H9 (cell line): ENCODE results near the gene SMC5. TPM values are rescaled to one million over a fixed set of nuclear protein-coding genes. Genes with fewer than 3 reads are reported as not detected.

Experiments used
- DNase-seq: peaks from one replicate; pipeline ENCODE4 v3.0.0-alpha.2; 2017
- H2AFZ ChIP-seq: one replicate; pipeline ENCODE4 v1.6.1; 2013; ENCODE audit warnings: mild to moderate bottlenecking, low read length, control low read depth, moderate library complexity
- H2AK5ac ChIP-seq: 2 replicates; pipeline ENCODE4 v1.6.1; 2013; ENCODE audit warnings: low read length, control low read depth, mixed read lengths; ENCODE audit not compliant: insufficient read length
- H2BK120ac ChIP-seq: one replicate; pipeline ENCODE4 v1.6.1; 2013; ENCODE audit warnings: low read depth, mild to moderate bottlenecking, low read length, control low read depth, inconsistent platforms; ENCODE audit not compliant: poor library complexity, severe bottlenecking
- H2BK12ac ChIP-seq: 2 replicates; pipeline ENCODE4 v1.6.1; 2013; ENCODE audit warnings: low read length, control low read depth, mixed read lengths, low read depth; ENCODE audit not compliant: insufficient read length
- H2BK15ac ChIP-seq: 2 replicates; pipeline ENCODE4 v1.6.1; 2013; ENCODE audit warnings: low read depth, low read length, control low read depth
- H2BK20ac ChIP-seq: one replicate; pipeline ENCODE4 v1.6.1; 2013; ENCODE audit warnings: low read depth, mild to moderate bottlenecking, low read length, control low read depth, inconsistent platforms; ENCODE audit not compliant: poor library complexity, severe bottlenecking
- H2BK5ac ChIP-seq: 2 replicates; pipeline ENCODE4 v1.6.1; 2013; ENCODE audit warnings: low read length, control low read depth, mixed read lengths; ENCODE audit not compliant: insufficient read length
- H3K14ac ChIP-seq: 2 replicates; pipeline ENCODE4 v1.6.1; 2013; ENCODE audit warnings: low read length, control low read depth; ENCODE audit not compliant: insufficient read depth
- H3K18ac ChIP-seq: 2 replicates; pipeline ENCODE4 v1.6.1; 2013; ENCODE audit warnings: low read depth, mild to moderate bottlenecking, mixed read lengths, low read length, control low read depth; ENCODE audit not compliant: insufficient read length
- H3K23ac ChIP-seq: 2 replicates; pipeline ENCODE4 v1.6.1; 2013; ENCODE audit warnings: low read length, control low read depth, mixed read lengths, low read depth; ENCODE audit not compliant: insufficient read length
- H3K23me2 ChIP-seq: 2 replicates; pipeline ENCODE4 v1.6.1; 2013; ENCODE audit warnings: low read depth, mild to moderate bottlenecking, mixed read lengths, low read length, control low read depth; ENCODE audit not compliant: insufficient read length, poor library complexity, severe bottlenecking
- H3K27ac ChIP-seq: 2 replicates; pipeline ENCODE4 v1.5.1; 2013; ENCODE audit warnings: low read length, control low read depth, mixed read lengths, low read depth; ENCODE audit not compliant: insufficient read length
- H3K27me3 ChIP-seq: 2 replicates; pipeline ENCODE4 v1.6.1; 2013; ENCODE audit warnings: low read length, control low read depth, inconsistent platforms; ENCODE audit not compliant: insufficient read depth
- H3K4ac ChIP-seq: 2 replicates; pipeline ENCODE4 v1.6.1; 2013; ENCODE audit warnings: low read depth, mild to moderate bottlenecking, control low read depth, inconsistent platforms, low read length, moderate library complexity
- H3K4me1 ChIP-seq: 2 replicates; pipeline ENCODE4 v1.6.1; 2013; ENCODE audit warnings: low read length, control low read depth, inconsistent platforms; ENCODE audit not compliant: insufficient read depth
- H3K4me2 ChIP-seq: 2 replicates; pipeline ENCODE4 v1.6.1; 2013; ENCODE audit warnings: low read length, control low read depth, mixed read lengths; ENCODE audit not compliant: insufficient read length, insufficient read depth
- H3K56ac ChIP-seq: 2 replicates; pipeline ENCODE4 v1.6.1; 2013; ENCODE audit warnings: low read depth, mild to moderate bottlenecking, mixed read lengths, low read length, control low read depth; ENCODE audit not compliant: insufficient read length
- H3K79me1 ChIP-seq: 2 replicates; pipeline ENCODE4 v1.6.1; 2013; ENCODE audit warnings: low read depth, mild to moderate bottlenecking, moderate library complexity, low read length, control low read depth, inconsistent platforms; ENCODE audit not compliant: insufficient read depth, poor library complexity, severe bottlenecking
- H3K79me2 ChIP-seq: 2 replicates; pipeline ENCODE4 v1.6.1; 2013; ENCODE audit warnings: low read length, control low read depth, inconsistent platforms; ENCODE audit not compliant: insufficient read depth
- H3K9ac ChIP-seq: 2 replicates; pipeline ENCODE4 v1.6.1; 2013; ENCODE audit warnings: low read length, control low read depth, mixed read lengths; ENCODE audit not compliant: insufficient read length; ENCODE audit errors: extremely low read depth
- H3K9me3 ChIP-seq: one replicate; pipeline ENCODE4 v1.6.1; 2013; ENCODE audit warnings: low read depth, low read length, inconsistent platforms; ENCODE audit not compliant: control insufficient read depth
- H3T11ph ChIP-seq: one replicate; pipeline ENCODE4 v1.6.1; 2013; ENCODE audit warnings: mild to moderate bottlenecking, low read length, control low read depth, inconsistent platforms
- H4K20me1 ChIP-seq: one replicate; pipeline ENCODE4 v1.6.1; 2013; ENCODE audit not compliant: control insufficient read depth, insufficient read length, insufficient read depth
- H4K5ac ChIP-seq: 2 replicates; pipeline ENCODE4 v1.6.1; 2013; ENCODE audit warnings: low read depth, mild to moderate bottlenecking, mixed read lengths, low read length, control low read depth; ENCODE audit not compliant: insufficient read length
- H4K8ac ChIP-seq: replicated peaks from 2 replicates; pipeline ENCODE4 v1.6.1; 2013; ENCODE audit warnings: low read length, control low read depth, mixed read lengths, low read depth; ENCODE audit not compliant: insufficient read length
- H4K91ac ChIP-seq: 2 replicates; pipeline ENCODE4 v1.6.1; 2013; ENCODE audit warnings: low read depth, mild to moderate bottlenecking, moderate library complexity, mixed read lengths, low read length, control low read depth; ENCODE audit not compliant: insufficient read length
- H3K27ac Mint-ChIP-seq, 3 experiments: 2 replicates in 2 of 3; 3 replicates in 1 of 3; pipeline ENCODE4 v1.8.0; 2020 to 2021; ENCODE audit warnings: mixed read lengths in 3 of 3, mild to moderate bottlenecking in 1 of 3, moderate library complexity in 1 of 3
- H3K27me3 Mint-ChIP-seq: 2 replicates; pipeline ENCODE4 v1.8.0; 2021; ENCODE audit warnings: low read depth, mild to moderate bottlenecking, moderate library complexity, mixed read lengths
- H3K36me3 Mint-ChIP-seq, 3 experiments: 2 replicates in 2 of 3; 3 replicates in 1 of 3; pipeline ENCODE4 v1.8.0; 2020 to 2021; ENCODE audit warnings: low read depth in 3 of 3, mixed read lengths in 3 of 3; ENCODE audit not compliant: insufficient read depth in 1 of 3
- H3K4me1 Mint-ChIP-seq, 2 experiments: 2 replicates each; pipeline ENCODE4 v1.8.0; 2020; ENCODE audit warnings: mixed read lengths in 2 of 2
- H3K4me3 Mint-ChIP-seq, 2 experiments: 2 replicates in 1 of 2; 3 replicates in 1 of 2; pipeline ENCODE4 v1.8.0; 2020 to 2021; ENCODE audit warnings: mild to moderate bottlenecking in 2 of 2, mixed read lengths in 2 of 2, moderate library complexity in 1 of 2
- H3K9me3 Mint-ChIP-seq, 2 experiments: 2 replicates in 1 of 2; 3 replicates in 1 of 2; pipeline ENCODE4 v1.8.0; 2020; ENCODE audit warnings: mild to moderate bottlenecking in 2 of 2, mixed read lengths in 2 of 2, moderate library complexity in 1 of 2
- WGBS: extraction: QIAGEN DNeasy Blood & Tissue Kit; methylation state at CpG from one replicate; pipeline ENCODE4 v1.1.7; 2013; ENCODE audit warnings: missing lambda C conversion rate, low lambda C conversion rate, mixed read lengths; ENCODE audit not compliant: insufficient read length; ENCODE audit errors: extremely low coverage; 5-methylcytosine and 5-hydroxymethylcytosine counted together
- total RNA-seq: library from RNA; stranded (reverse); gene quantifications from 2 replicates; pipeline ENCODE4 v1.2.1, GENCODE V29; 2021
- TF ChIP-seq, protein P1 (sequence below): fragments of 200-600 bp; sonication (generic); conservative IDR thresholded peaks from 3 replicates; pipeline ENCODE4 v1.8.0; 2021; ENCODE audit warnings: antibody characterized with exemption, mild to moderate bottlenecking

SMC5 gene
- total RNA-seq, 1 experiment from 2014 or later: 29.6 TPM

GRCh38 chr9:70218767-70219166 lies 40.0 kb upstream of the SMC5 start:
- Histone ChIP-seq H2AFZ (no peak overlapping the region), H3K23me2 (no peaks in the 10 kb centered on the region), H3K4me2 (no peak overlapping the region), H3K14ac (no peak overlapping the region), H4K5ac (no peak overlapping the region), H3K79me2 (no peaks in the 10 kb centered on the region), H3K27ac (no peak overlapping the region), H3T11ph (no peak overlapping the region), H3K23ac (no peak overlapping the region), H3K27me3 (no peaks in the 10 kb centered on the region), H2BK12ac (no peak overlapping the region), H3K79me1 (no peaks in the 10 kb centered on the region), H3K56ac (no peak overlapping the region), H2AK5ac (no peak overlapping the region), H3K4me1 (no peaks in the 10 kb centered on the region), H2BK15ac (no peak overlapping the region), H2BK120ac (no peak overlapping the region), H4K91ac (no peak overlapping the region), H2BK5ac (no peak overlapping the region), H4K20me1 (no peaks in the 10 kb centered on the region), H2BK20ac (no peak overlapping the region), H3K9me3 (no peaks in the 10 kb centered on the region), H4K8ac (no peak overlapping the region), H3K9ac (no peak overlapping the region), H3K4ac (no peak overlapping the region), H3K18ac (no peak overlapping the region)
- Mint-ChIP-seq H3K4me3 (no peak overlapping the region), H3K27ac (no peak overlapping the region; a peak in 1 of 7 replicates), H3K4me1 (no peaks in the 10 kb centered on the region), H3K36me3 (peaks cover 0 to 13% (median under 1%) of the 10 kb centered on the region in 3 experiments; a peak in 3 of 7 replicates), H3K27me3 (no peaks in the 10 kb centered on the region), H3K9me3 (peaks cover 0 to under 1% of the 10 kb centered on the region in 2 experiments; a peak in 2 of 5 replicates)
- TF ChIP-seq, protein P1, sequence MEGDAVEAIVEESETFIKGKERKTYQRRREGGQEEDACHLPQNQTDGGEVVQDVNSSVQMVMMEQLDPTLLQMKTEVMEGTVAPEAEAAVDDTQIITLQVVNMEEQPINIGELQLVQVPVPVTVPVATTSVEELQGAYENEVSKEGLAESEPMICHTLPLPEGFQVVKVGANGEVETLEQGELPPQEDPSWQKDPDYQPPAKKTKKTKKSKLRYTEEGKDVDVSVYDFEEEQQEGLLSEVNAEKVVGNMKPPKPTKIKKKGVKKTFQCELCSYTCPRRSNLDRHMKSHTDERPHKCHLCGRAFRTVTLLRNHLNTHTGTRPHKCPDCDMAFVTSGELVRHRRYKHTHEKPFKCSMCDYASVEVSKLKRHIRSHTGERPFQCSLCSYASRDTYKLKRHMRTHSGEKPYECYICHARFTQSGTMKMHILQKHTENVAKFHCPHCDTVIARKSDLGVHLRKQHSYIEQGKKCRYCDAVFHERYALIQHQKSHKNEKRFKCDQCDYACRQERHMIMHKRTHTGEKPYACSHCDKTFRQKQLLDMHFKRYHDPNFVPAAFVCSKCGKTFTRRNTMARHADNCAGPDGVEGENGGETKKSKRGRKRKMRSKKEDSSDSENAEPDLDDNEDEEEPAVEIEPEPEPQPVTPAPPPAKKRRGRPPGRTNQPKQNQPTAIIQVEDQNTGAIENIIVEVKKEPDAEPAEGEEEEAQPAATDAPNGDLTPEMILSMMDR: no peak
- WGBS: no CpG with 5 or more reads among the region's 1 CpG
- DNase-seq: no peak
